Liver (tissue), 9 donors: ENCODE data around the gene PHKG2. TPM values are rescaled to one million over a fixed set of nuclear protein-coding genes. Genes with fewer than 3 reads are reported as not detected.

ENCODE experiments used
- DNase-seq: peaks from one replicate; pipeline ENCODE4 v3.0.0-alpha.2; 2017; ENCODE audit warnings: low spot score
- H3K27ac ChIP-seq, 2 donors: one replicate each; pipeline ENCODE4 v1.7.0; 2013; ENCODE audit warnings: inconsistent platforms in 2 of 2, low read length in 2 of 2, control low read depth in 1 of 2, low read depth in 1 of 2, mild to moderate bottlenecking in 1 of 2
- H3K27me3 ChIP-seq, 4 donors: one replicate each; pipeline versions ENCODE4 v1.6.1 to v1.7.0; 2013; ENCODE audit warnings: low read length in 3 of 4, inconsistent platforms in 1 of 4, mild to moderate bottlenecking in 1 of 4, moderate library complexity in 1 of 4; ENCODE audit not compliant: control insufficient read depth in 4 of 4, insufficient read depth in 4 of 4
- H3K36me3 ChIP-seq, 4 donors: one replicate each; pipeline versions ENCODE4 v1.6.1 to v1.7.0; 2013; ENCODE audit warnings: low read length in 3 of 4, mild to moderate bottlenecking in 3 of 4, low read depth in 1 of 4, moderate library complexity in 1 of 4; ENCODE audit not compliant: control insufficient read depth in 4 of 4, insufficient read depth in 3 of 4
- H3K4me1 ChIP-seq, 4 donors: one replicate each; pipeline versions ENCODE4 v1.6.1 to v1.7.0; 2013; ENCODE audit warnings: low read length in 3 of 4, mild to moderate bottlenecking in 3 of 4, moderate library complexity in 1 of 4; ENCODE audit not compliant: control insufficient read depth in 4 of 4, insufficient read depth in 4 of 4
- H3K4me3 ChIP-seq, 3 donors: one replicate each; pipeline versions ENCODE4 v1.6.1 to v1.7.0; 2013; ENCODE audit warnings: low read length in 3 of 3, control low read depth in 1 of 3, low read depth in 1 of 3, mild to moderate bottlenecking in 1 of 3
- H3K9ac ChIP-seq, 2 donors: one replicate each; pipeline ENCODE4 v1.7.0; 2013; ENCODE audit warnings: low read length in 2 of 2, mild to moderate bottlenecking in 2 of 2, moderate library complexity in 2 of 2, control low read depth in 1 of 2, low read depth in 1 of 2
- H3K9me3 ChIP-seq, 4 donors: one replicate each; pipeline versions ENCODE4 v1.6.1 to v1.7.0; 2013; ENCODE audit warnings: low read length in 3 of 4; ENCODE audit not compliant: control insufficient read depth in 4 of 4
- ATF3 ChIP-seq: IDR thresholded peaks from 2 replicates; pipeline ENCODE4 v1.6.1; 2016; ENCODE audit warnings: antibody characterized with exemption
- FOXA1 ChIP-seq: IDR thresholded peaks from 2 replicates; pipeline ENCODE4 v1.6.1; 2016; ENCODE audit warnings: antibody characterized with exemption
- FOXA2 ChIP-seq: IDR thresholded peaks from 2 replicates; pipeline ENCODE4 v1.6.1; 2016; ENCODE audit warnings: antibody characterized with exemption
- GABPA ChIP-seq, 2 donors: IDR thresholded peaks in 1 of 2; conservative IDR thresholded peaks in 1 of 2; 2 replicates each; pipeline ENCODE4 v1.6.1; 2016; ENCODE audit warnings: antibody characterized with exemption in 2 of 2, mild to moderate bottlenecking in 1 of 2, moderate library complexity in 1 of 2
- HNF4A ChIP-seq, 2 donors: conservative IDR thresholded peaks; 2 replicates each; pipeline ENCODE4 v1.6.1; 2016; ENCODE audit warnings: antibody characterized with exemption in 2 of 2, mild to moderate bottlenecking in 2 of 2
- JUND ChIP-seq, 2 donors: IDR thresholded peaks; 2 replicates each; pipeline ENCODE4 v1.6.1; 2016; ENCODE audit warnings: antibody characterized with exemption in 2 of 2
- RAD21 ChIP-seq, 2 donors: IDR thresholded peaks; 2 replicates each; pipeline ENCODE4 v1.6.1; 2016; ENCODE audit warnings: antibody characterized with exemption in 2 of 2, mild to moderate bottlenecking in 2 of 2
- RXRA ChIP-seq, 2 donors: IDR thresholded peaks; 2 replicates each; pipeline ENCODE4 v1.6.1; 2017 to 2018; ENCODE audit warnings: antibody characterized with exemption in 2 of 2, mild to moderate bottlenecking in 1 of 2
- SP1 ChIP-seq: IDR thresholded peaks from 2 replicates; pipeline ENCODE4 v1.6.1; 2018; ENCODE audit warnings: antibody characterized with exemption, mild to moderate bottlenecking
- TAF1 ChIP-seq: conservative IDR thresholded peaks from 2 replicates; pipeline ENCODE4 v1.6.1; 2016; ENCODE audit warnings: antibody characterized with exemption, mild to moderate bottlenecking
- YY1 ChIP-seq: IDR thresholded peaks from 2 replicates; pipeline ENCODE4 v1.6.1; 2016; ENCODE audit warnings: antibody characterized with exemption, mild to moderate bottlenecking
- WGBS: extraction: QIAGEN DNeasy Blood & Tissue Kit; methylation state at CpG from one replicate; pipeline ENCODE4 v1.1.7; 2013; 5-methylcytosine and 5-hydroxymethylcytosine counted together
- polyA plus RNA-seq, 2 donors: library from polyadenylated mRNA; stranded (reverse) in 1 of 2; unstranded in 1 of 2; fragments of 200-250 nt in 1 of 2; fragments of >200 nt in 1 of 2; fragmentation: Nextera tagmentation in 1 of 2; extraction: Ambion mirVana in 1 of 2; gene quantifications; one replicate each; pipeline versions ENCODE4 v1.2.1 to v1.2.3, GENCODE V29; 2013 to 2015
- total RNA-seq, 2 donors: library from RNA; depleted of rRNA; stranded (reverse); fragments of >200 nt; gene quantifications; one replicate each; pipeline ENCODE4 v1.2.3, GENCODE V29; 2014
- TF ChIP-seq, protein P1 (sequence below): fragments of 150-350 bp; IDR thresholded peaks from 2 replicates; pipeline ENCODE4 v1.5.1; 2017; ENCODE audit warnings: improper control_type of control experiment, low read depth, low read length; ENCODE audit not compliant: missing input control
- TF ChIP-seq, protein P2 (sequence below): IDR thresholded peaks from 2 replicates; pipeline ENCODE4 v1.6.1; 2016; ENCODE audit warnings: antibody characterized with exemption
- TF ChIP-seq, protein P3 (sequence below): IDR thresholded peaks from 2 replicates; pipeline ENCODE4 v1.6.1; 2016; ENCODE audit warnings: antibody characterized with exemption, mild to moderate bottlenecking
- donor health status: healthy.
- donor health status: healthy.
- donor health status: healthy.
- donor health status: healthy.
- donor health status: healthy.

Gene PHKG2
- total and polyA plus RNA-seq, 4 donors: 9.2 to 21.2 (median 17.9) TPM

DNA sequence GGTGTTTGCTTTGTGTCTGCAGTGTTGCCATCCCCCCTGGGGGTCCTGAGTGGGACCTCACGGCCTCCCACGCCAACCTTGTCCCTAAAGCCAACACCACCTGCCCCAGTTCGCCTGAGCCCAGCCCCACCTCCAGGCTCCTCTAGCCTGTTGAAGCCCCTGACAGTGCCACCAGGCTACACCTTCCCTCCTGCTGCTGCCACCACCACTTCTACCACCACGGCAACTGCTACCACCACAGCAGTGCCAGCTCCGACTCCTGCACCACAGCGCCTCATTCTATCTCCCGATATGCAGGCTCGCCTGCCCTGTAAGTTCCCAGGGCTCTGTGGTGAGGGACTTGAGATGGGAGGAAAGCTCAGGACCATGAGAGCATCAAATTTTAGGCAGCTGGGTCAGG, 27.1 kb upstream of the PHKG2 start:
- TF ChIP-seq FOXA1: no peak
- TF ChIP-seq RXRA (IDR thresholded peaks at IDR 0.05): no peak
- TF ChIP-seq RAD21 (IDR thresholded peaks at IDR 0.05): no peak
- TF ChIP-seq JUND (IDR thresholded peaks at IDR 0.05): no peak
- TF ChIP-seq FOXA2: no peak
- no peak for TF ChIP-seq ATF3
- TF ChIP-seq TAF1: no peak
- no peak for TF ChIP-seq YY1
- TF ChIP-seq, protein P1, sequence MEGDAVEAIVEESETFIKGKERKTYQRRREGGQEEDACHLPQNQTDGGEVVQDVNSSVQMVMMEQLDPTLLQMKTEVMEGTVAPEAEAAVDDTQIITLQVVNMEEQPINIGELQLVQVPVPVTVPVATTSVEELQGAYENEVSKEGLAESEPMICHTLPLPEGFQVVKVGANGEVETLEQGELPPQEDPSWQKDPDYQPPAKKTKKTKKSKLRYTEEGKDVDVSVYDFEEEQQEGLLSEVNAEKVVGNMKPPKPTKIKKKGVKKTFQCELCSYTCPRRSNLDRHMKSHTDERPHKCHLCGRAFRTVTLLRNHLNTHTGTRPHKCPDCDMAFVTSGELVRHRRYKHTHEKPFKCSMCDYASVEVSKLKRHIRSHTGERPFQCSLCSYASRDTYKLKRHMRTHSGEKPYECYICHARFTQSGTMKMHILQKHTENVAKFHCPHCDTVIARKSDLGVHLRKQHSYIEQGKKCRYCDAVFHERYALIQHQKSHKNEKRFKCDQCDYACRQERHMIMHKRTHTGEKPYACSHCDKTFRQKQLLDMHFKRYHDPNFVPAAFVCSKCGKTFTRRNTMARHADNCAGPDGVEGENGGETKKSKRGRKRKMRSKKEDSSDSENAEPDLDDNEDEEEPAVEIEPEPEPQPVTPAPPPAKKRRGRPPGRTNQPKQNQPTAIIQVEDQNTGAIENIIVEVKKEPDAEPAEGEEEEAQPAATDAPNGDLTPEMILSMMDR: no peak
- no peak overlapping the region for H3K4me3 ChIP-seq
- no peak for DNase-seq
- H3K9ac ChIP-seq: no peak overlapping the region
- peaks cover 51 to 80% (median 63%) of the 10 kb centered on the region in 4 donors for H3K36me3 ChIP-seq
- H3K4me1 ChIP-seq: peaks cover 0 to 18% (median 5%) of the 10 kb centered on the region in 4 donors
- H3K27ac ChIP-seq: no peak overlapping the region
- H3K9me3 ChIP-seq: no peaks in the 10 kb centered on the region
- 98% methylated on average over 8 of the region's 8 CpGs for WGBS
- no peaks in the 10 kb centered on the region for H3K27me3 ChIP-seq

- WGBS: 100% methylated on average over 1 of the region's 1 CpG
- H3K4me1 ChIP-seq: peaks cover 0 to 19% (median 5%) of the 10 kb centered on the region in 4 donors
- no peaks in the 10 kb centered on the region for H3K9me3 ChIP-seq
Observed at GRCh38 chr16:30721606-30722005, 26.6 kb upstream of the PHKG2 start.

More at GRCh38 chr16:30721606-30722005, 26.6 kb upstream of the PHKG2 start:
- Histone ChIP-seq H3K27ac (no peak overlapping the region), H3K27me3 (no peaks in the 10 kb centered on the region), H3K36me3 (peaks cover 51 to 76% (median 59%) of the 10 kb centered on the region in 4 donors), H3K9ac (no peak overlapping the region), H3K4me3 (no peak overlapping the region)
- TF ChIP-seq, protein P2, sequence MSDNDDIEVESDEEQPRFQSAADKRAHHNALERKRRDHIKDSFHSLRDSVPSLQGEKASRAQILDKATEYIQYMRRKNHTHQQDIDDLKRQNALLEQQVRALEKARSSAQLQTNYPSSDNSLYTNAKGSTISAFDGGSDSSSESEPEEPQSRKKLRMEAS: no peak
- TF ChIP-seq GABPA (IDR thresholded peaks at IDR 0.05 in 1 of 2, conservative IDR thresholded peaks at IDR 0.05 in 1 of 2): no peak
- TF ChIP-seq HNF4A (conservative IDR thresholded peaks at IDR 0.05): no peak
- no peak for TF ChIP-seq SP1
- TF ChIP-seq, protein P3, sequence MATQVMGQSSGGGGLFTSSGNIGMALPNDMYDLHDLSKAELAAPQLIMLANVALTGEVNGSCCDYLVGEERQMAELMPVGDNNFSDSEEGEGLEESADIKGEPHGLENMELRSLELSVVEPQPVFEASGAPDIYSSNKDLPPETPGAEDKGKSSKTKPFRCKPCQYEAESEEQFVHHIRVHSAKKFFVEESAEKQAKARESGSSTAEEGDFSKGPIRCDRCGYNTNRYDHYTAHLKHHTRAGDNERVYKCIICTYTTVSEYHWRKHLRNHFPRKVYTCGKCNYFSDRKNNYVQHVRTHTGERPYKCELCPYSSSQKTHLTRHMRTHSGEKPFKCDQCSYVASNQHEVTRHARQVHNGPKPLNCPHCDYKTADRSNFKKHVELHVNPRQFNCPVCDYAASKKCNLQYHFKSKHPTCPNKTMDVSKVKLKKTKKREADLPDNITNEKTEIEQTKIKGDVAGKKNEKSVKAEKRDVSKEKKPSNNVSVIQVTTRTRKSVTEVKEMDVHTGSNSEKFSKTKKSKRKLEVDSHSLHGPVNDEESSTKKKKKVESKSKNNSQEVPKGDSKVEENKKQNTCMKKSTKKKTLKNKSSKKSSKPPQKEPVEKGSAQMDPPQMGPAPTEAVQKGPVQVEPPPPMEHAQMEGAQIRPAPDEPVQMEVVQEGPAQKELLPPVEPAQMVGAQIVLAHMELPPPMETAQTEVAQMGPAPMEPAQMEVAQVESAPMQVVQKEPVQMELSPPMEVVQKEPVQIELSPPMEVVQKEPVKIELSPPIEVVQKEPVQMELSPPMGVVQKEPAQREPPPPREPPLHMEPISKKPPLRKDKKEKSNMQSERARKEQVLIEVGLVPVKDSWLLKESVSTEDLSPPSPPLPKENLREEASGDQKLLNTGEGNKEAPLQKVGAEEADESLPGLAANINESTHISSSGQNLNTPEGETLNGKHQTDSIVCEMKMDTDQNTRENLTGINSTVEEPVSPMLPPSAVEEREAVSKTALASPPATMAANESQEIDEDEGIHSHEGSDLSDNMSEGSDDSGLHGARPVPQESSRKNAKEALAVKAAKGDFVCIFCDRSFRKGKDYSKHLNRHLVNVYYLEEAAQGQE: no peak
- no peak for DNase-seq
